H1 (cell line): ENCODE data around the gene RADX. TPM values are rescaled to one million over a fixed set of nuclear protein-coding genes. Genes with fewer than 3 reads are reported as not detected.

Experiments used
- CTCF ChIA-PET: fragments of 300-600 bp; sonication (Branson Sonifier 250); formaldehyde crosslinking; loops from one replicate; lab custom pipeline; 2021; ENCODE audit not compliant: partially characterized antibody; lab: Charles Lee
- POLR2A ChIA-PET: fragments of 300-600 bp; sonication (Branson Sonifier 250); formaldehyde crosslinking; loops from one replicate; lab custom pipeline; 2021; ENCODE audit warnings: inconsistent platforms; ENCODE audit not compliant: partially characterized antibody; lab: Charles Lee
- DNase-seq, 2 experiments: peaks; one replicate each; pipeline versions ENCODE4 v3.0.0 to v3.0.0-alpha.2; 2010 to 2022; ENCODE audit warnings: low spot score in 2 of 2, low read depth in 1 of 2, mixed read lengths in 1 of 2
- FAIRE-seq: peaks from 2 replicates; lab custom pipeline; 2011; peaks lifted over from hg19 to GRCh38; lab: Jason Lieb, UNC
- H2AFZ ChIP-seq: 2 replicates; pipeline ENCODE4 v1.8.1; 2012; ENCODE audit warnings: low read length, inconsistent platforms
- H2AK5ac ChIP-seq: 2 replicates; pipeline ENCODE4 v1.6.1; 2013; ENCODE audit warnings: low read depth, low read length
- H2BK120ac ChIP-seq: replicated peaks from 2 replicates; pipeline ENCODE3; 2013; ENCODE audit warnings: low read depth, low read length, inconsistent platforms
- H2BK12ac ChIP-seq: 2 replicates; pipeline ENCODE4 v1.6.1; 2013; ENCODE audit warnings: low read depth, low read length
- H2BK15ac ChIP-seq: 2 replicates; pipeline ENCODE4 v1.6.1; 2013; ENCODE audit warnings: low read length
- H2BK20ac ChIP-seq: 2 replicates; pipeline ENCODE4 v1.6.1; 2013; ENCODE audit warnings: low read length
- H2BK5ac ChIP-seq: 2 replicates; pipeline ENCODE4 v1.6.1; 2013; ENCODE audit warnings: low read depth, low read length
- H3K14ac ChIP-seq: 2 replicates; pipeline ENCODE4 v1.6.1; 2013; ENCODE audit warnings: inconsistent platforms; ENCODE audit not compliant: insufficient read length
- H3K18ac ChIP-seq: 2 replicates; pipeline ENCODE4 v1.6.1; 2013; ENCODE audit warnings: low read length; ENCODE audit errors: extremely low read depth
- H3K23ac ChIP-seq: 2 replicates; pipeline ENCODE4 v1.6.1; 2013; ENCODE audit warnings: inconsistent platforms; ENCODE audit not compliant: insufficient read length
- H3K23me2 ChIP-seq: 2 replicates; pipeline ENCODE4 v1.6.1; 2013; ENCODE audit warnings: low read depth, low read length
- H3K27ac ChIP-seq: 2 replicates; pipeline ENCODE4 v1.6.1; 2011; ENCODE audit warnings: low read depth, low read length, inconsistent platforms
- H3K27me3 ChIP-seq, 4 experiments: replicated peaks in 1 of 4; 1 replicate in 1 of 4; 2 replicates in 3 of 4; pipeline versions ENCODE4 v1.6.1 to v1.8.1; 2011 to 2013; ENCODE audit warnings: low read length in 3 of 4, mild to moderate bottlenecking in 3 of 4, inconsistent platforms in 2 of 4, mixed read lengths in 2 of 4, moderate library complexity in 1 of 4; ENCODE audit not compliant: control insufficient read depth in 3 of 4, insufficient read depth in 3 of 4; ENCODE audit errors: extremely low read depth in 1 of 4
- H3K36me3 ChIP-seq, 4 experiments: 2 replicates each; pipeline versions ENCODE4 v1.6.1 to v1.8.1; 2011 to 2013; ENCODE audit warnings: mild to moderate bottlenecking in 4 of 4, low read length in 3 of 4, moderate library complexity in 2 of 4, control low read depth in 1 of 4, inconsistent platforms in 1 of 4; ENCODE audit not compliant: insufficient read depth in 4 of 4, control insufficient read depth in 2 of 4
- H3K4ac ChIP-seq: replicated peaks from 2 replicates; pipeline ENCODE3; 2013; ENCODE audit warnings: low read length, low read depth, mixed read lengths, inconsistent platforms; ENCODE audit not compliant: insufficient read length
- H3K4me1 ChIP-seq, 4 experiments: replicated peaks in 1 of 4; 1 replicate in 1 of 4; 2 replicates in 3 of 4; pipeline versions ENCODE4 v1.6.1 to v1.8.1; 2011 to 2013; ENCODE audit warnings: low read length in 3 of 4, inconsistent platforms in 2 of 4, mixed read lengths in 1 of 4; ENCODE audit not compliant: insufficient read depth in 4 of 4, control insufficient read depth in 3 of 4
- H3K4me2 ChIP-seq, 2 experiments: 2 replicates each; pipeline versions ENCODE4 v1.6.1 to v1.8.1; 2011 to 2013; ENCODE audit warnings: low read depth in 2 of 2, low read length in 2 of 2, control low read depth in 1 of 2, inconsistent platforms in 1 of 2, mild to moderate bottlenecking in 1 of 2; ENCODE audit not compliant: insufficient read depth in 1 of 2
- H3K4me3 ChIP-seq, 4 experiments: fragments of 200-600, 300-600 bp in 1 of 4; sonication (generic), shearing (Covaris generic), sonication (Bioruptor Twin) in 1 of 4; 2 replicates each; pipeline versions ENCODE4 v1.5.1 to v1.8.1; 2011 to 2016; ENCODE audit warnings: low read length in 4 of 4, low read depth in 3 of 4, control low read depth in 2 of 4, inconsistent platforms in 2 of 4, mild to moderate bottlenecking in 2 of 4, mixed read lengths in 1 of 4, moderate library complexity in 1 of 4; ENCODE audit not compliant: insufficient read depth in 2 of 4; ENCODE audit errors: extremely low read depth in 1 of 4
- H3K56ac ChIP-seq: replicated peaks from 2 replicates; pipeline ENCODE3; 2013; ENCODE audit warnings: low read depth, mild to moderate bottlenecking, mixed read lengths, low read length, inconsistent platforms; ENCODE audit not compliant: insufficient read length
- H3K79me1 ChIP-seq: 2 replicates; pipeline ENCODE4 v1.6.1; 2013; ENCODE audit warnings: low read depth, low read length, control low read depth
- H3K79me2 ChIP-seq, 2 experiments: 2 replicates each; pipeline versions ENCODE4 v1.6.1 to v1.8.1; 2012 to 2013; ENCODE audit warnings: low read length in 2 of 2, mild to moderate bottlenecking in 2 of 2, inconsistent platforms in 1 of 2; ENCODE audit not compliant: insufficient read depth in 2 of 2, control insufficient read depth in 1 of 2
- H3K9ac ChIP-seq, 4 experiments: replicated peaks in 1 of 4; 1 replicate in 1 of 4; 2 replicates in 3 of 4; pipeline versions ENCODE4 v1.6.1 to v1.8.1; 2011 to 2013; ENCODE audit warnings: low read depth in 3 of 4, low read length in 3 of 4, control low read depth in 2 of 4, mild to moderate bottlenecking in 2 of 4, moderate library complexity in 2 of 4, inconsistent platforms in 1 of 4; ENCODE audit errors: extremely low read depth in 1 of 4
- H3K9me3 ChIP-seq, 2 experiments: 2 replicates each; pipeline versions ENCODE4 v1.6.1 to v1.8.1; 2012 to 2013; ENCODE audit warnings: mild to moderate bottlenecking in 2 of 2, moderate library complexity in 2 of 2, control low read depth in 1 of 2, inconsistent platforms in 1 of 2, low read depth in 1 of 2, low read length in 1 of 2, mixed read lengths in 1 of 2; ENCODE audit not compliant: insufficient read depth in 2 of 2
- H4K20me1 ChIP-seq, 2 experiments: replicated peaks in 1 of 2; 2 replicates each; pipeline versions ENCODE3 to v1.8.1; 2011 to 2013; ENCODE audit warnings: inconsistent platforms in 2 of 2, low read length in 2 of 2, mild to moderate bottlenecking in 1 of 2; ENCODE audit not compliant: insufficient read depth in 2 of 2, control insufficient read depth in 1 of 2
- H4K5ac ChIP-seq: 2 replicates; pipeline ENCODE4 v1.6.1; 2013; ENCODE audit warnings: low read length, low read depth, mixed read lengths, inconsistent platforms; ENCODE audit not compliant: insufficient read length
- H4K8ac ChIP-seq: 2 replicates; pipeline ENCODE4 v1.8.0; 2013; ENCODE audit warnings: mild to moderate bottlenecking, moderate library complexity, low read length, inconsistent platforms; ENCODE audit not compliant: insufficient read depth; ENCODE audit errors: extremely low read depth
- H4K91ac ChIP-seq: replicated peaks from 2 replicates; pipeline ENCODE3; 2013; ENCODE audit warnings: low read length, mixed read lengths, inconsistent platforms; ENCODE audit not compliant: insufficient read length
- BCL11A ChIP-seq, 2 experiments: IDR thresholded peaks; one replicate each; pipeline ENCODE4 v1.6.1; 2011; ENCODE audit warnings: low read depth in 2 of 2, low read length in 2 of 2, mild to moderate bottlenecking in 2 of 2
- BRCA1 ChIP-seq: IDR thresholded peaks from 2 replicates; pipeline ENCODE4 v1.6.1; 2012; ENCODE audit warnings: low read depth, low read length, improper control_type of control experiment
- CHD1 ChIP-seq: IDR thresholded peaks from 2 replicates; pipeline ENCODE4 v1.6.1; 2012; ENCODE audit warnings: low read depth, low read length, improper control_type of control experiment
- HDAC2 ChIP-seq, 2 experiments: fragments of 300-600 bp in 1 of 2; sonication (generic) in 1 of 2; IDR thresholded peaks; 2 replicates each; pipeline ENCODE4 v1.6.1; 2011 to 2012; ENCODE audit warnings: low read depth in 2 of 2, low read length in 2 of 2, mild to moderate bottlenecking in 2 of 2, moderate library complexity in 2 of 2, borderline replicate concordance in 1 of 2, inconsistent platforms in 1 of 2
- JUND ChIP-seq: IDR thresholded peaks from 2 replicates; pipeline ENCODE4 v1.6.1; 2011; ENCODE audit warnings: mild to moderate bottlenecking, improper control_type of control experiment, low read length
- KDM4A ChIP-seq: IDR thresholded peaks from one replicate; pipeline ENCODE4 v1.7.1; 2012; ENCODE audit warnings: low read depth, mild to moderate bottlenecking, moderate library complexity, low read length, inconsistent platforms; ENCODE audit not compliant: severe bottlenecking
- KDM5A ChIP-seq: fragments of 200-600 bp; IDR thresholded peaks from 2 replicates; pipeline ENCODE4 v1.7.1; 2012; ENCODE audit warnings: mild to moderate bottlenecking, low read length, inconsistent platforms, mixed read lengths
- NANOG ChIP-seq: IDR thresholded peaks from 2 replicates; pipeline ENCODE4 v1.6.1; 2011; ENCODE audit warnings: low read length, low read depth, mild to moderate bottlenecking, inconsistent platforms; ENCODE audit not compliant: insufficient read depth, poor library complexity, severe bottlenecking
- POLR2AphosphoS5 ChIP-seq: IDR thresholded peaks from 2 replicates; pipeline ENCODE4 v1.6.1; 2011; ENCODE audit warnings: low read depth, low read length
- POU5F1 ChIP-seq: IDR thresholded peaks from 2 replicates; pipeline ENCODE4 v1.6.1; 2011; ENCODE audit warnings: low read depth, mild to moderate bottlenecking, low read length, moderate library complexity
- RBBP5 ChIP-seq: IDR thresholded peaks from 2 replicates; pipeline ENCODE4 v1.7.1; 2012; ENCODE audit warnings: low read depth, mild to moderate bottlenecking, inconsistent platforms, low read length, moderate library complexity, borderline replicate concordance
- SRF ChIP-seq: IDR thresholded peaks from 2 replicates; pipeline ENCODE4 v1.6.1; 2011; ENCODE audit warnings: mild to moderate bottlenecking, low read depth, low read length, moderate library complexity
- SUZ12 ChIP-seq: fragments of 200-600 bp; sonication (generic); IDR thresholded peaks from 2 replicates; pipeline ENCODE4 v1.6.1; 2012; ENCODE audit warnings: mild to moderate bottlenecking, inconsistent platforms, low read length, moderate library complexity, mixed read lengths
- WGBS, 2 experiments: shearing (Covaris generic) in 1 of 2; methylation state at CpG; one replicate each; pipeline versions ENCODE4 v1.1.6 to v1.1.7; 2013 to 2015; ENCODE audit warnings: low lambda C conversion rate in 2 of 2, mixed read lengths in 2 of 2, inconsistent platforms in 1 of 2, low coverage in 1 of 2, missing lambda C conversion rate in 1 of 2; ENCODE audit not compliant: insufficient replicate concordance in 2 of 2, insufficient coverage in 1 of 2, insufficient read length in 1 of 2; ENCODE audit errors: extremely low coverage in 1 of 2, missing lambda C conversion rate in 1 of 2; 5-methylcytosine and 5-hydroxymethylcytosine counted together
- polyA plus RNA-seq, 7 experiments: library from polyadenylated mRNA; depleted of rRNA in 3 of 7; stranded (reverse) in 5 of 7; unstranded in 2 of 7; fragments of >200 nt in 5 of 7; fragments of 200-250 nt in 2 of 7; gene quantifications; 1 replicate in 5 of 7; 2 replicates in 1 of 7; 4 replicates in 1 of 7; pipeline versions ENCODE4 v1.2.1 to v1.2.3, GENCODE V29; 2011 to 2013; ENCODE audit warnings: missing spikeins in 2 of 7, mixed read lengths in 2 of 7
- total RNA-seq: library from RNA; stranded (reverse); fragmentation: NEBNext Ultra II Directional; extraction: Animal tissue kit (Norgen Biotek cat#: 25700); gene quantifications from 2 replicates; pipeline ENCODE4 v1.2.1, GENCODE V29; 2021
- TF ChIP-seq, protein P1 (sequence below): IDR thresholded peaks from 2 replicates; pipeline ENCODE4 v1.6.1; 2011; ENCODE audit warnings: low read length, improper control_type of control experiment

The RADX gene
- total and polyA plus RNA-seq, 2 of the 8 experiments (the other 6 are each of a cell fraction or from before 2014, with no cell fraction given) = 1.7 to 4.5 TPM

DNA sequence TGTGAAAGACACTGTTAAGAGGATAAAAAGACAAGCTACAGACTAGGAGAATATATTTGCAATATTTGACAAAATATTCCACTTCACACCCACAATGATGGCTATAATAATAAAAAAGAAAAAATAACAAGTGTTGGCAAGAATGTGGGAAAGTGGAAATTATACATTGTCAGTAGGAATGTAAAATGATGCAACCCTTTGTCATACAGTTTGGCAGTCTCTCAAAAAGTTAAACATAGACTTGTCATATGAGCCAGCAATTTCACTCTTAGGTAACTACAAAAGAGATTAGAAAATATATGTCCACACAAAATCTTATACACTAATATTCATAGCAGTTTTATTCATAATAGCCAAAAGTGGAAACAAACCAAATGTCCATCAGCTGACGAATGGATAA lies 5.2 kb upstream of the RADX start:
- Histone ChIP-seq H2AFZ (no peak overlapping the region), H4K8ac (no peak overlapping the region), H3K4me3 (no peak overlapping the region), H3K9ac (no peak overlapping the region), H2BK5ac (no peak overlapping the region), H3K27ac (no peak overlapping the region), H3K23me2 (no peaks in the 10 kb centered on the region), H3K4me1 (0 out of 7 replicates have a peak, but pooled peaks cover 0 to 2% (median 0%) of the 10 kb centered on the region in 4 experiments), H3K18ac (no peak overlapping the region), H3K56ac (no peak overlapping the region), H3K79me2 (no peaks in the 10 kb centered on the region), H4K91ac (no peak overlapping the region), H2BK120ac (no peak overlapping the region), H2BK20ac (no peak overlapping the region), H3K4me2 (no peak overlapping the region), H3K27me3 (no peaks in the 10 kb centered on the region), H3K36me3 (no peaks in the 10 kb centered on the region), H3K79me1 (no peaks in the 10 kb centered on the region), H4K5ac (no peak overlapping the region), H2BK12ac (no peak overlapping the region), H3K4ac (no peak overlapping the region), H3K23ac (no peak overlapping the region), H3K9me3 (no peaks in the 10 kb centered on the region), H2BK15ac (no peak overlapping the region), H4K20me1 (no peaks in the 10 kb centered on the region), H2AK5ac (no peak overlapping the region), H3K14ac (no peak overlapping the region)
- CTCF ChIA-PET = no interaction called here
- no peak for FAIRE-seq
- POLR2A ChIA-PET = no interaction called here
- no peak for DNase-seq
- WGBS, 2 experiments = 80% methylated on average over 1 of the region's 1 CpG; no CpG with 5 or more reads in 1 of the 2 experiments
- TF ChIP-seq KDM5A (no peak), SUZ12 (no peak), BRCA1 (no peak), SRF (no peak), CHD1 (no peak), NANOG (no peak), JUND (no peak), RBBP5 (no peak), BCL11A (IDR thresholded peaks at IDR 0.05; ENCODE audit: low read depth in 2 of 2, low read length in 2 of 2) (no peak), POU5F1 (no peak), HDAC2 (IDR thresholded peaks at IDR 0.05; ENCODE audit: borderline replicate concordance in 1 of 2, low read depth in 2 of 2, low read length in 2 of 2) (no peak), KDM4A (no peak), POLR2AphosphoS5 (no peak)
- TF ChIP-seq, protein P1, sequence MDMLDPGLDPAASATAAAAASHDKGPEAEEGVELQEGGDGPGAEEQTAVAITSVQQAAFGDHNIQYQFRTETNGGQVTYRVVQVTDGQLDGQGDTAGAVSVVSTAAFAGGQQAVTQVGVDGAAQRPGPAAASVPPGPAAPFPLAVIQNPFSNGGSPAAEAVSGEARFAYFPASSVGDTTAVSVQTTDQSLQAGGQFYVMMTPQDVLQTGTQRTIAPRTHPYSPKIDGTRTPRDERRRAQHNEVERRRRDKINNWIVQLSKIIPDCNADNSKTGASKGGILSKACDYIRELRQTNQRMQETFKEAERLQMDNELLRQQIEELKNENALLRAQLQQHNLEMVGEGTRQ = no peak
